NCI-H1105 treated with DMSO at 0.1 percent for 48 hours (cell line): ENCODE measurements around the gene CCDC40.

Source experiments
- DNase-seq: peaks from one replicate; lab custom pipeline; 2025; lab: John Stamatoyannopoulos, UW

Gene CCDC40

GRCh38 chr17:80047176-80047575 is 10.7 kb downstream of the CCDC40 start:
- DNase-seq: peak; percentile 63

- DNase-seq: no peak
Observed at GRCh38 chr17:80049986-80050385, 13.5 kb downstream of the CCDC40 start.

- DNase-seq: no peak
Observed at GRCh38 chr17:80050706-80051105, 14.3 kb downstream of the CCDC40 start.

- no peak for DNase-seq
Observed at GRCh38 chr17:80051681-80052080, 15.2 kb downstream of the CCDC40 start.

GRCh38 chr17:80053102-80053501 is 16.7 kb downstream of the CCDC40 start:
- DNase-seq: no peak

GRCh38 chr17:80055597-80055996 is 19.2 kb downstream of the CCDC40 start:
- no peak for DNase-seq

- no peak for DNase-seq
Observed at GRCh38 chr17:80058311-80058955, 22.0 kb downstream of the CCDC40 start.

- no peak for DNase-seq
Observed at GRCh38 chr17:80060644-80061043, 24.2 kb downstream of the CCDC40 start.

- no peak for DNase-seq
Observed at GRCh38 chr17:80061421-80061820, 25.0 kb downstream of the CCDC40 start.

- DNase-seq: no peak
Observed at GRCh38 chr17:80063830-80064585, 27.6 kb downstream of the CCDC40 start.

- no peak for DNase-seq
Observed at GRCh38 chr17:80064696-80065095, 28.3 kb downstream of the CCDC40 start.

GRCh38 chr17:80065478-80066170 is 29.2 kb downstream of the CCDC40 start:
- DNase-seq: no peak

- DNase-seq: no peak
Observed at GRCh38 chr17:80067393-80067986, 31.0 kb downstream of the CCDC40 start.

GRCh38 chr17:80068301-80069222 is 32.1 kb downstream of the CCDC40 start:
- no peak for DNase-seq

- DNase-seq: no peak
Observed at GRCh38 chr17:80070375-80071115, 34.1 kb downstream of the CCDC40 start.

- DNase-seq: peak; percentile 28
Observed at GRCh38 chr17:80071116-80071841, 34.8 kb downstream of the CCDC40 start.

GRCh38 chr17:80072410-80072809 is 36.0 kb downstream of the CCDC40 start:
- DNase-seq: no peak

GRCh38 chr17:80080081-80080480 is 43.6 kb downstream of the CCDC40 start:
- DNase-seq: no peak

- no peak for DNase-seq
Observed at GRCh38 chr17:80081596-80081995, 45.2 kb downstream of the CCDC40 start.
